H1 (cell line): Measurements from ENCODE around the gene URAD. TPM values are rescaled to one million over a fixed set of nuclear protein-coding genes. Genes with fewer than 3 reads are reported as not detected.

Source experiments
- BACH1 ChIP-seq: IDR thresholded peaks from 2 replicates; pipeline ENCODE4 v1.6.1; 2012; ENCODE audit warnings: low read length, improper control_type of control experiment
- KDM1A ChIP-seq: fragments of 200-600, 300-600 bp; sonication (generic); IDR thresholded peaks from 2 replicates; pipeline ENCODE4 v1.7.1; 2016; ENCODE audit warnings: mild to moderate bottlenecking, low read length, borderline replicate concordance
- RFX5 ChIP-seq: IDR thresholded peaks from 2 replicates; pipeline ENCODE4 v1.6.1; 2011; ENCODE audit warnings: low read depth, low read length, improper control_type of control experiment, borderline replicate concordance
- SIX5 ChIP-seq: IDR thresholded peaks from 2 replicates; pipeline ENCODE4 v1.6.1; 2011; ENCODE audit warnings: mild to moderate bottlenecking, low read depth, low read length
- polyA plus RNA-seq, 7 experiments: library from polyadenylated mRNA; depleted of rRNA in 3 of 7; stranded (reverse) in 5 of 7; unstranded in 2 of 7; fragments of >200 nt in 5 of 7; fragments of 200-250 nt in 2 of 7; gene quantifications; 1 replicate in 5 of 7; 2 replicates in 1 of 7; 4 replicates in 1 of 7; pipeline versions ENCODE4 v1.2.1 to v1.2.3, GENCODE V29; 2011 to 2013; ENCODE audit warnings: missing spikeins in 2 of 7, mixed read lengths in 2 of 7
- total RNA-seq: library from RNA; stranded (reverse); fragmentation: NEBNext Ultra II Directional; extraction: Animal tissue kit (Norgen Biotek cat#: 25700); gene quantifications from 2 replicates; pipeline ENCODE4 v1.2.1, GENCODE V29; 2021

URAD gene
- total and polyA plus RNA-seq, 2 of the 8 experiments (the other 6 are each of a cell fraction or from before 2014, with no cell fraction given): not detected

GRCh38 chr13:28027607-28028364 is 39.3 kb upstream of the URAD start (continued):
- TF ChIP-seq RFX5: no peak
- no peak for TF ChIP-seq SIX5
- TF ChIP-seq BACH1: no peak
- no peak for TF ChIP-seq KDM1A
